HG03175 (cell line): Measurements from ENCODE around the gene NUP210.

Source experiments
- ATAC-seq: cut with Tn5 transposase; IDR thresholded peaks from one replicate; pipeline ENCODE4 v1.9.1; 2021; ENCODE audit warnings: mild to moderate bottlenecking, moderate library complexity; ENCODE audit not compliant: unreplicated experiment

The NUP210 gene

DNA sequence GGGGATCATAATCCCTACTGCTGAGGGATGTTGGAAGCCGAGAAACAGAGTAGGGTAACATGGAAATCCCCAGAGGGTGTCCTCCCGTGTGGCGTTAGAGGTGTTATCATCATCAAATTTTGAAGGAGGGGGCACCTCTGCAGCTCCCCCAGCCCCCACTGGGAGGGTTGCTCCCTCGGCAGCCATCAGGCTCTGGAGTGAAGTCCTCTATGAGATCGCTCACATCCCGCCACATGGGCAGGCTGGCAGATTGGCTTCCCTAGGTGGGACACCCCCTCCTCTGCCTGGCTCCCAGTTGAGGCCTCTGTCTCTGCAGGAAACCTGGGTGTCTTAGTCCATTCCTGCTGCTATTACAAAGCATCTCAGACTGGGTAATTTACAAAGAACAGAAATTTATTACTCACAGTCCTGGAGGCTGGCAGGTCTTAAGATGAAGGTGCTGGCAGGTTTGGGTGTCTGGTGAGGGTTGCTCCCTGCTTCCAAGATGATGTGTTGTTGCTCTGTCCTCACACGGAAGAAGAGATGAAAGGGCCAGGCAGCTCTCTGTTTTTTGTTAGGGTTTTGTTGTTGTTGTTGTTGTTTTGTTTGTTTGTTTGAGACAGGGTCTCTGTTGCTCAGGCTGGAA lies 120.5 kb downstream of the NUP210 start:
- no peak for ATAC-seq

DNA sequence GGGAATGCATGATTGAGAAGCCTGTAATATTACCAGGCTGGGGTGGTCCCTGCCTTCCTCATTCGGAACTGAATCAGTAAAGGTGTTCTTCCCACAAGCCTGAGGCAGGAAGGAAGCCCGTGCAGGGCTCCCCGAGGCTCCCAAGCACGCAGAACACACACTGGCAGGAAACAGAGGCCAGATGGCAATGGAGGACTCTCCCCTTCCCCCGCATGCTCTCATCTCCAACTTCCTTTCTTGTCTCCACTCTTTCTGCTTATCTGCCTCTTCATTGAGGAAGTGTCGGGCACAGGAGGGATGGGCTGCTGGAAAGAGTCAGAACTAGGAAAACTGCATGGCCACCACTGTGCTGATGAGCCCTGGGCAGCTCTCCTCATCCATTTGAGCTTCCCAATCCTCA lies 123.5 kb downstream of the NUP210 start:
- ATAC-seq, result no peak

GRCh38 chr3:13294442-13295351 lies 125.4 kb downstream of the NUP210 start:
- ATAC-seq, result no peak

DNA sequence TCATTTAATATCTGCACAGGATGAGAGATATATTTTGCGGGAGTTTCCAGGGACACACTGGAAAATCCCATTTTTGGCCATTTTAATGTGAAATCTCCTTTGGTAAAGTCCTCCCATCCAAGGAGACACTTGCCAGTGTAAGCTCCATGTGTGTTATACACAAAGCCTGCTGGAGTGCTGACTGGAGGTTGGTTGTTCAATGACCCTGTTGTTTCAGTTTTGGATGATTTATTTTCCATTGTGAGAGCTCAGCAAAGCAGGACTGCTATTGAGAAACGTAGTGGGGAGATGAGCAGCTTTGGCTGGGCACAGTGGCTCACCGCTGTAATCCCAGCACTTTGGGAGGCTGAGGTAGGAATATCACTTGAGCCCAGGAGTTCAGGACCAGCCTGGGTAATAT lies 127.7 kb downstream of the NUP210 start:
- no peak for ATAC-seq

DNA sequence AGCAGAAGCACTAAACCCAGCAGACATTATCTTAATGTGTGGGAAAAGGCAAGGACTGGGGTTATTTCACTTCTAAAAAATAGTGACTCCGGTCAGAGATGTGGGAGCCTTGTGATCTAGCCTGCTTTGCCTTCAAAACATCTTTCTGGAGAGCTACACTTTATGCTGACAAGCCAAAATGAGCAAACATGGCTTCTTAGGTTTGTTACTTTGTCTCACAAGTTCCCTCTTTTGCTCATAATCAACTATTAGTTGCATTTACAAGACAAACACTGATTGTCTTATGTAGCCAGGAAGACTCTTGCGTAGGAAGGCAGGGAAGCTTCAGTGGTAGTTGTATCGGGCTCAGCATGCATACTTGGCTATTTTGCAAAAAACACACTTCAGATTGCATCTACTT lies 129.2 kb downstream of the NUP210 start:
- ATAC-seq, result no peak

- no peak for ATAC-seq
Measured at GRCh38 chr3:13289771-13290285, 130.3 kb downstream of the NUP210 start.

GRCh38 chr3:13288732-13289718 lies 131.1 kb downstream of the NUP210 start:
- ATAC-seq, result no peak

- no peak for ATAC-seq
Measured at GRCh38 chr3:13287833-13288232, 132.3 kb downstream of the NUP210 start.

- ATAC-seq, result no peak
Measured at GRCh38 chr3:13286873-13287272, 133.2 kb downstream of the NUP210 start.

- ATAC-seq, result no peak
Measured at GRCh38 chr3:13285007-13285567, 135.0 kb downstream of the NUP210 start.

GRCh38 chr3:13283877-13284264 lies 136.3 kb downstream of the NUP210 start:
- no peak for ATAC-seq

DNA sequence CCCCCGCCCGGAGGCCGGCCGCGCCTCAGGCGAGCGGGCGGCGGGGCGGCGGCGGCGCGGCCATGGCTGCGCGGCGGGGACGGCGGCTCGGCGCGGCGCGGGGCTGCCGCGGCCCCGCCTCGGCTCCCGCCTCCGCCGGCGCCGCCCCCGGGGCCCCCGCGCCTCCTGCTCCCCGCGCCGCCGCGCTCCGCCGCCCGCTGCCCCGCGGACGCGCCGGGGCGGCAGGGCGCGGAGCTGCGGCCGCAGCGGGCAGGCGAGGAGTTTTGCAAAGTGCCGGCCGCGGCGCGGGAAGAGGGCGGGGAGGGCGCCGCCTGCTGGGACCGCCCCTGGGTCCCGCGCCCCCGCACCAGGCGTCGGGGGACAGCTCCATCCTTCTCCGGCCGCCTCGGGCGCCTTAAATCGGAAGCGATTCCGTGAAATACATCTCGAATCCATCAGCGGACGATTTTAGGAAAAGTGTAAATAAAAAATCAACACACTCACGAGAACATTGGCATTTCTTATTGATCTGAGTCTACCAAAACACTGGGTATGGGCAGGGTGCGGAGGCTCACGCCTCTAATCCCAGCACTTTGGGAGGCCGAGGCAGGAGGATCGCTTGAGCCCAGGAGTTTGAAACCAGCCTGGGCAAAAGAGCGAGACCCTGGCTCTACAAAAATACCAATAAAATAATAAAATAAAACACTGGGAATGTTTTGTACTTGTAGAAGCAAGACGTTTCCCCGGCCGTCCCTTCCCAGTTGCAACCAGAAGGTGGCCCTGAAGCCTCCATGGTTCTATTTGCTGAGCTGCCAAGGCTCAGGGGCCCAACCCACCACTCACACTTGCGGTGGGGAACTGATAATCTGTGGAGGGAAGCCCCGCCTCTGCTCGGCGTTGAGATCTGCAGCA lies 136.9 kb downstream of the NUP210 start:
- no peak for ATAC-seq

DNA sequence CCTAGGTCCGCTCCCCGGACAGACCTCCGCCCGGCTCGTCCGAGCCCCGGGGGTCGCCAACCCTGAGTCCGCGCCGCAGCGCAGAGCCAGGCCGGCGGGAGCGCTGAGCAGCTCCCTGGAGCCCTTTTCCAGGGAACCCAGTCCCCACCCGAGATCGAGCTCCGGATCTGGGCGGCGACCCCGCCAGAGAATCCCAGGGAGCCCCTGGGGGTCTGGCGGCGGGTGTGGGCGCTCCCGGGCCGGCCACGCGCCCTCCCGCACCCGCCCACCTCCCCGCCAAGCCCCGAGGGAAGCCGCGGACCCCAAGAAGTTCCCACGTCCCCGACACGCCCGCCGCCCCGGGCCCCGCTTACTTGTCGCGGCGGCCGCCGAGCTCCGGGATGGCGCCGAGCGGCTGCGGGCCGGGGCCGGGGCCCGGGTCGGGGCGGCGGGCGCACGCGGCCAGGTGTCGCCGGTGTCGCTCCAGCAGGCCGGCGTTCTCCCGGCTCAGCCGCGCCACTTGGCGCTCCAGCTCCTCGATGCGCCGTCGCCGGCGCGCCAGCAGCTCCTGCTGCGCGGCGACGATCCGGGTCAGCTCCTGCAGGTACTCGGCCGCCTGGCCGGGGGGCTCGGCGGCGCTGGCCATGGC lies 137.7 kb downstream of the NUP210 start:
- ATAC-seq, result no peak

- no peak for ATAC-seq
Measured at GRCh38 chr3:13281507-13282357, 138.4 kb downstream of the NUP210 start.

DNA sequence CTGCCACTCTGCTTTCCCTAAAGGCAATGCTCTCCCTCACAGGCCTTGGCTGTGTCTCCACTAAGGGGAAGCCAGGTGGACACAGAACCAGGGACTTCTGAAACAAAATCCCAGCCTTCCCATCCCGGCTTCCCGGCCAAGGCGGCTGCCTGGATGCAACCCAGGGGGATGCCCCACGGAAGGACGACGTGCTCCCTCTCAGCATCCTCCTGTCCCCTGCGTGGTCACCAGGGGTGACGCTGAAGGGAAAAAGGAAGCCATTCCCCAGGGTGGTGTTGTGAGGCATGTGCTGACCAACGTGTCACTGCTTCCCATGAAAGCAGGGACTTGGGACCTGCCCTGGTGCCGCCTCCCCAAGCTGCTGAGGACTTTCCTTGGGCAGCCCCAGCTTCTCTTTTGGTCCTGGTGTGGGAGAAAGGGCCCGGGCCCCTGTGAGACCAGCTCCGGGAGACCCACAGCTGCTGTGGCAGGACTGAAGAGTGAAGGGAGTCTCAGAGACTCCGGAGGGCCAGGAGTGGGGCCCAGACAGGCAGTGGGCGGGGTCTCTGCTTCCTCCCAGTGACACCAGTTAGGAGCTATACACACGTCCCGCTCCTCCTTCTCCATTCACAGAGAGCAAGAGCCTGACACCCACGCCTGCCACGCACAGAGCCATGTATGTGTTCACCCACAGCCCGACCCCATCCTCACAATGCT lies 139.2 kb downstream of the NUP210 start:
- ATAC-seq, result no peak

DNA sequence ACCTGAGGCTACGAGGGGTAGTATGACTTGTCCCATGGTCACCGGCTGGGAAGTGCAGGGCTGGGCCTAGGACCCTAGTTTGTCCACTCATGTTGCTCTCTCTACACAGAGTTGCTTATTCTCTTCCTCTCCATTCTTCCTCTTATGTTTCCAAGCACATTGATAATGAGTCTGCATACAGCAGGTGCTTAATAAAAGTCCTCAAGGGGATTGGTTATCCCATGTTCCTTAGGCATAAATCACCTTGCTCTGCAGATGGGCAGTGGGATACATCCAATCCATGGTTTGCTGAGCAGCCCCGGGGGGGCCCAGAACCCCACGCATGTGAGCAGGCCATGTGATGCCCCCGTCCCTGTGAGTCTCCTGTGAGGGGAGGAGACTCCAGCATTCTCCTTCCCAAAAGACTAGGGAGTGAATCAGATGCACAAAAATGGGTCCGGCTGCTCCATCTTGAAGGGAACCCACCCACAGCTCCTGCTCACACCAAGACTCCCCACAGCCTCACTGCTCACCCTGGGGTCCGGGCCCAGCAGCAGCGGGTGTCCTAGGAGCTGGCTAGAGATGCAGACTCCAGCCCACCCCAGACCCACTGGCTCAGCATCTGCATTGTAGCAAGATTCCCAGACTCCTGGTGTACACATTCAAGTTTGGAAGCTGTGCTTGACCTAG lies 139.9 kb downstream of the NUP210 start:
- ATAC-seq, result no peak

DNA sequence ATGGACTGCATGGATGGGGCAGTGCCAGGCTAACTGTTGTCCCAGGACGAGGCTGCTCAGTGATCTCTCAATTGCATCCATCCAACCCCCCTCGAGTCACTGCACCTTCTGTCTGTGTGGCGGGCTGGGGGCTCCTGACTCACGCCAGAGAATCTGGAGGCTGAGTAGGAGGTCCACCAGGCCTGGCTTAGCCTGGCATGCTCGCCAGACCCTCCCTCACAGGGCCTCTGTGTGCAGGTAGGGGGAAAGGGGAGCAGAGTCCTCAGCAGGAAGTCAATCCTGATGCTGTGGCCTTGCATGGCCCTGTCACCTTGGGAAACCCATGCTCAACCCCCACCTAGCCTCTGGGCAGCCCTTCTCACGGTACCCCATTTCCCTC lies 140.6 kb downstream of the NUP210 start:
- no peak for ATAC-seq
